Gastrocnemius medialis (tissue), 4 donors: ENCODE results near the gene BRS3.

Experiments
- POLR2A ChIP-seq, 2 donors: fragments of 450-650 bp; IDR thresholded peaks; one replicate each; pipeline ENCODE4 v1.6.1; 2017; ENCODE audit warnings: antibody characterized with exemption in 2 of 2, mild to moderate bottlenecking in 2 of 2, moderate library complexity in 2 of 2
- TF ChIP-seq, protein P1 (sequence below), 5 experiments: fragments of 450-650 bp in 3 of 5; fragments of 200-600 bp in 2 of 5; sonication (generic) in 2 of 5; IDR thresholded peaks in 4 of 5; conservative IDR thresholded peaks in 1 of 5; 1 replicate in 4 of 5; 2 replicates in 1 of 5; pipeline ENCODE4 v1.5.1; 2016 to 2019; ENCODE audit warnings: antibody characterized with exemption in 5 of 5, mild to moderate bottlenecking in 3 of 5, moderate library complexity in 3 of 5

DNA sequence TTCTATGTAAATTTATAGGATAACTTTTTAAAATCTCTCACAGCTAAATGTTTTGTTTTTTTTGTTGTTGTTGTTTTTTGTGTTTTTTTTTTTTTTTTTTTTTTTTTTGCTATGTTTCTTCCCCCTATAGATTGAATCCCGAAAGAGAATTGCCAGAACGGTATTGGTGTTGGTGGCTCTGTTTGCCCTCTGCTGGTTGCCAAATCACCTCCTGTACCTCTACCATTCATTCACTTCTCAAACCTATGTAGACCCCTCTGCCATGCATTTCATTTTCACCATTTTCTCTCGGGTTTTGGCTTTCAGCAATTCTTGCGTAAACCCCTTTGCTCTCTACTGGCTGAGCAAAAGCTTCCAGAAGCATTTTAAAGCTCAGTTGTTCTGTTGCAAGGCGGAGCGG lies 4.1 kb downstream of the BRS3 start:
- TF ChIP-seq, protein P1, sequence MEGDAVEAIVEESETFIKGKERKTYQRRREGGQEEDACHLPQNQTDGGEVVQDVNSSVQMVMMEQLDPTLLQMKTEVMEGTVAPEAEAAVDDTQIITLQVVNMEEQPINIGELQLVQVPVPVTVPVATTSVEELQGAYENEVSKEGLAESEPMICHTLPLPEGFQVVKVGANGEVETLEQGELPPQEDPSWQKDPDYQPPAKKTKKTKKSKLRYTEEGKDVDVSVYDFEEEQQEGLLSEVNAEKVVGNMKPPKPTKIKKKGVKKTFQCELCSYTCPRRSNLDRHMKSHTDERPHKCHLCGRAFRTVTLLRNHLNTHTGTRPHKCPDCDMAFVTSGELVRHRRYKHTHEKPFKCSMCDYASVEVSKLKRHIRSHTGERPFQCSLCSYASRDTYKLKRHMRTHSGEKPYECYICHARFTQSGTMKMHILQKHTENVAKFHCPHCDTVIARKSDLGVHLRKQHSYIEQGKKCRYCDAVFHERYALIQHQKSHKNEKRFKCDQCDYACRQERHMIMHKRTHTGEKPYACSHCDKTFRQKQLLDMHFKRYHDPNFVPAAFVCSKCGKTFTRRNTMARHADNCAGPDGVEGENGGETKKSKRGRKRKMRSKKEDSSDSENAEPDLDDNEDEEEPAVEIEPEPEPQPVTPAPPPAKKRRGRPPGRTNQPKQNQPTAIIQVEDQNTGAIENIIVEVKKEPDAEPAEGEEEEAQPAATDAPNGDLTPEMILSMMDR (IDR thresholded peaks at IDR 0.05 in 4 of 5, conservative IDR thresholded peaks at IDR 0.05 in 1 of 5): no peak
- TF ChIP-seq POLR2A (IDR thresholded peaks at IDR 0.05): no peak
